OCI-LY1 (cell line): ENCODE data around the gene TMEM132C.

Experiments
- CTCF ChIP-seq: fragments of 200-600 bp; sonication (generic), shearing (Covaris generic); IDR thresholded peaks from 2 replicates; pipeline ENCODE4 v1.5.1; 2017; ENCODE audit warnings: mild to moderate bottlenecking, antibody characterized with exemption, low read length, moderate library complexity, mixed read lengths
- EZH2 ChIP-seq: fragments of 200-600 bp; sonication (generic), shearing (Covaris generic); IDR thresholded peaks from 2 replicates; pipeline ENCODE4 v1.8.0; 2017; ENCODE audit warnings: borderline replicate concordance, mixed run types, mild to moderate bottlenecking, antibody characterized with exemption, low read length, moderate library complexity, mixed read lengths

GRCh38 chr12:128513831-128514230 is 246.9 kb downstream of the TMEM132C start:
- TF ChIP-seq CTCF, result no peak
- TF ChIP-seq EZH2, result no peak
